Stimulated activated CD8-positive, alpha-beta memory T cell treated with anti-CD3 and anti-CD28 coated beads, Interleukin-7, amount 100 ng/mL, for 48 hours (primary cell): ENCODE measurements around the gene INPP5A.
A peak's percentile ranks its signal among the peaks of the same experiment; 100 is the strongest.

Experiments
- DNase-seq, 2 donors: peaks; one replicate each; pipeline ENCODE4 v3.0.0-alpha.2; 2020; ENCODE audit warnings: low read depth in 1 of 2; ENCODE audit errors: extremely low read depth in 1 of 2

The INPP5A gene

DNA sequence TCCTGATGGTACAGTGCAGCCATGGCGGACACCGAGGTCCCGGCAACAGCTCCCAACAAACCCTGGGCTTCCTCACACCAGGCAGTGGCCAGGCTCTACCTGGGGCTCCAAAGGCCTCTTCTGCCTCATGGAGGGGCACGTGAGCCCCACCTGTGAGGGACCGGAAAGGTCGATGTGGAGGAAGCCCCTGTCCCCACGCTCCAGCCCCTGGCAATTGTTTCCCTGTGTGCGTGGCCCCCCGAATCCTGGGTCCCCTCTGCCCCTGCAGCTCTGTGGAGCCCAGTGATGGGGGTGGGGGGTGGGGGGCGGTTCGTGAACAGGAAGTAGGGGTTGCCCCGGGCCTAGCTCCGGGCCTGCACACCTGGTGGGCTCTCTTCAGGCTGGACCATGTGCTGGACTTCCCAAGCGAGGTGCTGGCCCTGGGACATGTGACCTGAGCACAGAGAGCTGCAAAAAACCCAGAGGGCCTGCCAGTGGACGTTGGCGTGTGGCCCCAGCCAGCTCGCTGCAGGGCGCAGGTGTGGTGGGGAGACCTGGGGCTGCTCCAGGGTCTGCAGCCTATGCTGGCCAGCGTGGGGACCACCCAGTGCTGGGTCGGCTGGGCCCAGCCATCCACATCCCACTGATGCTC is 72.6 kb downstream of the INPP5A start:
- no peak for DNase-seq

DNA sequence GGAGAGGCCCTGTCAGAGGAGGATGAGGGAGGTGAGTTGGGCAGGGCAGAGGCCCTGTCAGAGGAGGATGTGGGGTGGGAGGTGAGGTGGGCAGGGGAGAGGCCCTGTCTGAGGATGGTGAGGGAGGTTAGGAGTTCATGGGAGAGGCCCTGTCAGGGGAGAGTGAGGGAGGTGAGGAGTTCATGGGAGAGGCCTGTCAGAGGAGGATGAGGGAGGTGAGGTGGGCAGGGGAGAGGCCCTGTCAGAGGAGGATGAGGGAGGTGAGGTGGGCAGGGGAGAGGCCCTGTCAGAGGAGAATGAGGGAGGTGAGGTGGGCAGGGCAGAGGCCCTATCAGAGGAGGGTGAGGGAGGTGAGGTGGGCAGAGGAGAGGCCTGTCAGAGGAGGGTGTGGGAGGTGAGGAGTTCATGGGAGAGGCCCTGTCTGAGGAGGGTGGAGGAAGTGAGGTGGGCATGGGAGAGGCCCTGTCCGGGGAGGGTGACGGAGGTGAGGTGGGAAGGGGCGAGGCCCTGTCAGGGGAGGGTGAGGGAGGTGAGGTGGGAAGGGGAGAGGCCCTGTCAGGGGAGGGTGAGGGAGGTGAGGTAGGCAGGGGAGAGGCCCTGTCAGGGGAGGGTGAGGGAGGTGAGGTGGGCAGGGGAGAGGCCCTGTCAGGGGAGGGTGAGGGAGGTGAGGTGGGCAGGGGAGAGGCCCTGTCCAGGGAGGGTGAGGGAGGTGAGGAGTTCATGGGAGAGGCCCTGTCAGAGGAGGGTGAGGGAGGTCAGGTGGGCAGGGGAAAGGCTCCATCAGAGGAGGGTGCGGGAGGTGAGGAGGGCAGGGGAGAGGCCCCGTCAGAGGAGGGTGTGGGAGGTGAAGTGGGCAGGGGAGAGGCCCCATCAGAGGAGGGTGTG is 73.7 kb downstream of the INPP5A start:
- DNase-seq, result no peak

DNA sequence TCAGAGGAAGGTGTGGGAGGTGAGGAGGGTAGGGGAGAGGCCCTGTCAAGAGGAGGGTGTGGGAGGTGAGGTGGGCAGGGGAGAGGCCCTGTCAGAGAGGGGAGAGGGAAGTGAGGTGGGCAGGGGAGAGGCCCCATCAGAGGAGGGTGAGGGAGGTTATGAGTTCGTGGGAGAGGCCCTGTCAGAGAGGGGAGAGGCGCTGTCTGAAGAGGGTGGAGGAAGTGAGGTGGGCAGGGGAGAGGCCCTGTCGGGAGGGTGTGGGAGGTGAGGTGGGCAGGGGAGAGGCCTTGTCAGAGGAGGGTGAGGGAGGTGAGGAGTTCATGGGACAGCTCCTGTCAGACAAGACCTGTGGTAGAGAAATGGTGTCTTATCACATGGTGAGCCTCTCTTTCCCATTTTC is 74.4 kb downstream of the INPP5A start:
- DNase-seq, result no peak

DNA sequence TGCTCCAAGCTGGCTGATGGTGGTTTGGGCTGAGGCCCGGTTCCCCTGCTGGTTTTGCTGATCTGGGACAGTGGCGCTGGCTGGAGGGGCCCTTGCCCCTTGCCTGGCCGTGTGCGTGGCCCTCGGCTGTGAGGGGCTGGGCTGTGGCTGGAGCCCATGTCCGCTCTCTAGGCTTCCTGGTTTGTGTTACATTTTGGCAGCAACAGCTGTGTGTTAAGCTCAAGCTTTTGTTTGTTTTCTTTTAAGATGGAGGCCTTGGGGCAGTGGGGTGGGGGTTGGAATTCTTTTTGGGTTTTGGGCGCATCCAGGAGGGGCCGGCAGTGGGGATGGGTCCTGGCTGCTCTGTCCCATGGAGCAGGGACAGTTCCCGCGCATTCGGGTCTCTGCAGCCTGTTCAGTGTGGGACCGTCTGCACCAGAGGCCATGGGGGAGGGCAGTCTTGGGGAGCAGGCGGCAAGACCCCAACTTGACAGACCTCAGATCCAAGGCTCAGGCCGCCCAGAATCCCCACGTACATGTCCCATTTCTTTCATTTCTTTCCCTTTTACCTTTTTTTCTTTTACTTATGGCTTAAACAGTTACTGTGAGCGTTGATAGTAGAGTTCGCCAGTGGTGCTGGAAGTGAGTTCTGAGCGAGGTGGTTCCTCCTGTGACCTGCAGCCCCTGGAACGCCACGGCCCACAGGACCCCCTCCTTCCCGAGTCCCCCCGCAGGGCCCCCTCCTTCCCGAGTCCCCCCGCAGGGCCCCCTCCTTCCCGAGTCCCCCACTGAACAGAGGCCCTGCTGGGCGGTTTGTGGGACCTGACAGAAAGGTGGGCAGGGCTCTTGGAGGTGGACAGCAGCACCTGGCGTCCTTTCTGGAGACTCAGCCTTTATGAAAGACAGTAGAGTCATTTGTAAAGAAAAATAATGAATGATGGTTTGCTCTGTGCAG is 75.3 kb downstream of the INPP5A start:
- no peak for DNase-seq

DNA sequence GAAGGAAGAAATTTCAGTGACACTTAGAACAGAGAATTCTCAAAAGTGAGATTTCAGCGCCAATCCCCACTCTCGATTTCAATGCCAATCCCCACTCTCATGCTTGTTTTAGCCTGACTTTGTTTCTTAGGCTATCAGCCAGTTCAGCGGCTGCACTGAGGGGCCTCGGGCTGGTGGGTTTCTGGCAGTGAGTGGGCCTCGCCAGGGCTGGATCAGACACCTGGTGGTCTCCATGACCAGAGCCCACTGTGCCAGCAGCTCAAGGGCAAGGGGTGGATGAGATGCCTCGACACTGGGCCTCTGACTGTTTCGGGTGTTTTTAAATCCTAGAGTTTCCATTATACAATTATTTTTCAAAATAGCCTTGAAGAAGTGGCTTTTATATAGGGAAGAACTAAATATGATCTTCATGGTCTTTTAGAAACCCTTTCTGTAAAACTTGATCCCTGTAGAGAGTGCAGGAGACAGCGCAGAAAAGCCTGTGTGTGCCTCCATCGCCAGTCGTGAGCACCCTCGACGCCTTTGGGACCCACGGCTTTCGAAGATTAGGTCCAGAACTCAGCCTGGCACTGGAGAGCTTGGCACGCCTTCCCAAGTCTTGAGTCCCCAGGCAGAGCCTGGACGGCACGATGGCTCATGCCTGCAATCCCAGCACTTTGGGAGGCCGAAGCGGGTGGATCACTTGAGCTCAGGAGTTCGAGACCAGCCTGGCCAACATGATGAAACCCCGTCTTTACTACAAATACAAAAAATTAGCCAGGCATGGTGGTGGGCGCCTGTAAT is 76.2 kb downstream of the INPP5A start:
- no peak for DNase-seq

DNA sequence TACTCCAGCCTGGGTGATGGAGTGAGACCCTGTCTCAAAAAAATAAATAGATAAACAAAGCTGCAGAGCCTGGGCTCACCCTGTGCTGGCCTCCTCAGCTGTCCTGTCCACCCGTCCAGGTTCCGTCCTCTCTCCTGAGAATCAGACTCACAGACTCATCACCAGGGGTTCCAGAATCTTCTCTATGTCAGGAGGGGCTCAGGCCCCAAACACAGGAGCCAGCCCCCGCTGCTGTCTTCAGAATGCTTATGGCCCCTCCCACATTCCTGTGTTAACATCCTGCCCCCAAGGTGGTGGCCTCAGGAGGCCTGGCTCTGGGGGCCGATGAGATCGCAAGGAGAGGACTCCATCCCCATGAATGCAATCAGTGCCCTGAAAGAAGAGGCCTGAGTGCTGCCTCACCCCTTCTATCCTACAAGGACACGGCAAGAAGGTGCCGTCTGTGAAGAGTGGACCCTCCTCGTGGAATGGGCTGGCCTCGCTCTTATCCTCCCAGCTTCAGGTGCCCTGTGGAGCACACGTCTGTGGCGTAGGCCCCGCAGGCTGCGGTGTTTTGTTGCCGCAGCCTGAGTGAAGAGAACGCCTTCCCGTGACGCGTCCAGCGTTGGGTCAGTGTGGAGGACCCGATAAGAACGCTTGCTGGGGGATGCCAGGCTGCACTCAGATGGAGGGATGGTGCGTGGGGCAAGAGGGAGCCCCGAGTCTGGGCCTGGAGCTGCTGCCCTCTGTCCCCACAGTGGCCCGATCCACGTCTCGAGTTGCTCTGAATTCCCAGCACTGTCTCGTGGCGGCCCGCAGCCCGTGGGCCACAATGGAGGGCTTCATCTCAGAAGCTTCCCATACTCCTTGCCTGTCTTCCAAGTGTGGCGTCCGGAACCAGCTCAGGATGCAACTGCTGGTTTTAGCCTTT is 77.1 kb downstream of the INPP5A start:
- DNase-seq, result no peak

DNA sequence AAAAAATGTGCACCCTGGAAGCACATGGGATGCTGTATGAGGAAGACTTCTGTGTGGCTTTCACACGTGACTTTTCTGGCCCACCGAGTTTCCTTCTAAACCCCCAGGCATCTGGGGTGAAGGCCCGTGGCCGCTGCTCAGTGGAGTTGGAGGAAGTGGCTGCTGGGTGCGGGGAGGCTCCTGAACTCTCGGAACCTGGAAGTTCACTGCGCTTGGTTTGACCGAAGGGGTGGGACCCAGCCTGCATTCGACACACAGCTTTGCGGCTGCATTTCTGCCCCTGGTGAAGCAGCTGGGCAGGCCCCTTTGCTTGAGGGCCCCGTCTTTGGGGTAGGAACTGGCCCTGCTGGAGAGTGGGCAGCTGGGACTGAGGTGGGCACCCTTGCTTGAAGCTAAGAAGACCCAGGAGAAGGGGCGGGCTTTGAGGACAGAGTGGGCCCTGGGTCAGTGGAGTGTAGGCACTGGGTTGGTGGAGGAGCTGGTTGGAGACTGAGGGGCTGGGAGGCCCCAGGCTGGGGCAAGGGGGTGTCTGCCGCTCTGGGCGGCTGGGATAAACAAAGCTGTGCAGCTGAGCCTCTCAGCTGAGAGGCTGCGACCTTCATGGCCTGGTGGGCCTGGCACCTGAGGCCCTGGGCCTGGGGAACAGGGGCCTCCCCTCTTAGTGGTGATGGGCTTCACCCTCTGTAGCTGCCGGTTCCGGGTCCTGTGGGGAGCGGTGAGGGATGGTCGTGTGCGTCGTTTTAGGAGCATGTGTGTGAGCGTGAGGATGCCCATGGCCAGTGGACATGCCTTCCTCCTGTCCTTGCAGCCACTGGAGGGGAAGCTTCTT is 78.0 kb downstream of the INPP5A start:
- DNase-seq, result no peak

DNA sequence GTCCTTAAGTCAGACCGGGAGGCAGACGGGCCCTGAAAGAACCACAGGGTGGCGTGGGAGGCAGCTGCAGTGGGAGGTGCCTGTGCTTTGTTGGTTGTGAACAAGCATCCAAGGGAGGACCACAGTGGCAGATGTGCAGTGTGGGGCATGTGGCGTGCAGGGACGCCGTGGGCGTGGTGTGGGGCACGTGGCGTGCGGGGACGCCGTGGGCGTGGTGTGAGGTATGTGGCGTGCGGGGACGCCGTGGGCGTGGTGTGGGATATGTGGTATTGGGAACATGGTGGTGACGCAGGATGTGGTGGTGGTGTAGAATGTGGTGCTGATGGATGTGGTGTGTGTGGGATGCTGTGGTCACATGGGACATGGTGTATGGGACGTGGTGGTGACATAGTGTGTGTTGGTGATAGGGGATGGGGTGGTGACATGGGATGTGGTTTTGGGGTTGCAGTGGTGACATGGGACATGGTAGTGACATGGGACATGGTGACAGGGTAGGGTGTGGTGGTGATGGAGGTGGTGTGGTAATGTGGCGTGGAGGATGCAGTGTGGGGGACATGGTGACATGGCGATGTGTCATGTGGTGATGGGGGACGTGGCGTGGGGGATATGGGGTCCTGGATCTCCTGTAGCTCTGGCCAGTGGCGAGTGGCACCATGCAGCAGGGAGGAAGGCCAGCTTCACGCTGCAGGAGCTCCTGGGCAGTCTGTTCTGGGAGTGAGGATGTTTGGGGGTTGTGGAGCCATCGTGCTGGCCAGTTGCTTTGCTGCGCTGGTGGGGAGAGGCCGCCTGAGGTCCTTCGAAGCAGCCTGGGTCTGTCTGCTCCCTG is 78.8 kb downstream of the INPP5A start:
- DNase-seq, result peak; percentile 57 to 73

DNA sequence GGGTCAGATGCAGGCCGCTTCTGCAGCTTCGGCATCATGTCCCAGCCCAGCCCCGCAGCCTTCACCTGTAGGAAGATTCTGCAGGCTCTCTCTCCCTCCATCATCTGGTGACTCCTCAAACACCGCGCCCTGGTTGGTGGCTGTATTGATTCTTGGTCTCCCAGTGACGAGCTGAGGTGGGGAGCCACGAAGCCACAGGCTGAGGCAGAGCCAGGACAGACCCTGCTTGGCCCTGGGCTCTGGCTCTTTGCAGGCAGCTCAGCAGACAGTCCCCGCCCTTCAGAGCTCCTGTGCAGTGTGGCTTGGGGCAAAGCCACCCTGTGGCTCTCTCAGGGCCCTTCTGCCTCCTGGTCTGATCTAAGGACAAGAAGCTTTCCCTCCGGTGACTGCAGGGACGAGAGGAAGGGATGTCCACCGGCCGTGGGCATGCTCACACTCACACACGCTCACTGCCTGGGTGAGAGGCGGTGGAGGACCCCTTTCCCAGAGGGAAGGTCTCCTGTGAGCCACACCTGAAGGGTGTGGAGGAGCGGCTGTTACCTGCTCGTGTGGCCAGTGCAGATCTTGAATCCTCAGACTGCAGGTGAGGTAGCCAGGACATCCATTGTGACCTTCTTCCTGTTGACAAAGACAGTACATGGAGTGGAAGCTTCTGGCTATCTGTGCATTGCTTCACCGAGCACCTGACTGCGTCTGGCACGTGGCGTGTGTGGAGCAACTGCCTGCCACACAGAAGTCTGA is 79.6 kb downstream of the INPP5A start:
- no peak for DNase-seq

DNA sequence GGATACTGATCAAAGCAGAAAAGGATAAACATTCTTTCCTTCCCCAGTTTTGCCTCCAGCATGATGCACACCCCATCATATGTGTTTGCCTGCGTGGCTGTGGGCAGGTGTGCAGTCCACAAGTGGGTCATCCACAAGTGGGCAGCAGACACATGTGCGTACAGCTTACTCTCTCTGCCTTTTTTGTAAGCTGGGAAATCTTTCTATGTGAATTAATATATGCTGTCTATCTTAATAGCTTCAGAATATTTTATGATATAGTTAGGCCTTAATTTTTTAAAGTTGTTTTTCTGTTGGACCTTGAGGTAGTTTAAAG is 80.1 kb downstream of the INPP5A start:
- no peak for DNase-seq

DNA sequence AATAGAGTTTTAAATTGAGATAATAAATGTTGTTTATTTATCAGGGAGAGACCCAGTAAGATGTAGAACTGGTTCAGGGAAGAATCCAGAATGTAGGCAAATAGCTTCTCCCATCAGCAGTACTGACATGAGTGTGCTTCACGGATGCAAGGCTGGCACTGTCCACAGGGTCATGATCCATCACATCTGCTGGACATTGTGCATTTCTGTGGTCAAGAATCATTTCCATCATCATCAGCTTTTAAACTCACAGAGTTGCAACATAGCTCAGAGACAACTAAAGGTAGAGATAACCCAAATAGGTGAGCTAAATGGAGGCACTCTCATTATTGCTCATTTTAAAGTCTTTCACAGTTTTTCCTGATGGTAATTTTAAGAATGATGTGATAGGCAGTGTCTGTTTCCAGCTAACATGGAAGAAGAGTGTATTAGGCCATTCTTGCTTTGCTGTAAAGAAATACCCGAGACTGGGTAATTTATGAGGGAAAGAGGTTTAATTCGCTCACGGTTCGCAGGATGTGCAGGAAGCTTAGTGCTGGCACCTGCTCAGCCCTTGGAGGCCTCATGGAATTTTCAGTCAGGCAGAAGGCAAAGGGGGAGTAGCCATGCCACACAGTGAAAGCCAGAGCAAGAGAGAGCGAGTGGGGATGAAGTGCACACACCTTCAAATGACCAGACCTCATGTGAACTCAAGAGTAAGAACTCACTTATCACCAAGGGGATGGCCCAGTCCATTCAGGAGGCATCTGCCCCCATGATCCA is 80.8 kb downstream of the INPP5A start:
- no peak for DNase-seq

DNA sequence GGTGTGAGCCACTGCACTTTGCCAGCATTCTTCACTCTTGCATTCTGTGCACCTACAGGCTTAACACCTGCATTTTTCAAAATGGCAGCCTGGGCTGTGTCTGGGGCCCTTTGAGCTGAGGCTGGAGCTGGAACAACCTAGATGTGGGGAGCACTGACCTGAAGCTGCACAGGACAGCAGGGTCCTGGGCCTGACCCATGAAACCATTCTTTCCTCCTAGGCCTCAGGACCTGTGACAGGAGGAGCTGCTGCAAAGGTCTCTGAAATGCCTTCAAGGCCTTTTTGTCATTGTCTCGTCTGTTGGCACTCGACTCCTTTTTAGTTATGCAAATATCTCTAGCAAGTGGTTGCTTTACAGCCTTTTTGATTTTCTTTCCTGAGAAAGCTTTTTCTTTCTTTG is 82.3 kb downstream of the INPP5A start:
- DNase-seq, result no peak

DNA sequence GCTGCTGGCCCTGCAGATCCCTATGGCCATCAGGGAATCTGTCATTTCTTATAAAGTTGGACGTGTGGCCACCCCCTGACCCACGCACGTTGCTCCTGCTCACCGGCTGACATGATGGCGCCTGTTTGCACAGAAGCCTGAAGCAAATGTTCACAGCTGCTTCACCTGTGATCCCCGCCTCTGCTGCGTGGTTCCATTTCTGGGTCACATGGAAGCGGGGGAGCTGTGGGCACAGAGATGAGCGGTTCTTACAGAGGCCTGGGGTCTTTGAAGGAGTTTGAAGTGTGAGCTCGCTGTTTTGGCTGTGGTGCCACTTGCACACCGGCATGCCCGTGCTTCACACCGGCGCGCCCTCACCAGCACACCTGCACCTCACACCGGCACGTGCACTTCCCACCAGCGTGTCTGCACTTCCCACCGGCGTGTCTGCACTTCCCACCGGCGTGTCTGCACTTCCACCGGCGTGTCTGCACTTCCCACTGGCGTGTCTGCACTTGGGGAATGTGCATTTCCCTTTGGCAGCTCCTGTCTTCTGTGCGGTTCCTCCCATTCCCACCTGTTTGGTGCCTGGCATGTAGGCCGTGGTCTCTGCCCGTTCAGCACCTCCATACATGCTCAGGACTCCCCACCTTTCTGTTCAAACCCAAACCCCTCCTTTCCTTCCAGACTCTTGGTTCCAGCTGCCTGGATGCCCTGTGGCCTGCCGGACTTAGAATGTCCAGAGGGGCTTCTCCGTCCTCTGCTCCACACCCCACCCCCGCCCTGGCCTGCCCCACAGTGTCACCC is 86.7 kb downstream of the INPP5A start:
- no peak for DNase-seq

DNA sequence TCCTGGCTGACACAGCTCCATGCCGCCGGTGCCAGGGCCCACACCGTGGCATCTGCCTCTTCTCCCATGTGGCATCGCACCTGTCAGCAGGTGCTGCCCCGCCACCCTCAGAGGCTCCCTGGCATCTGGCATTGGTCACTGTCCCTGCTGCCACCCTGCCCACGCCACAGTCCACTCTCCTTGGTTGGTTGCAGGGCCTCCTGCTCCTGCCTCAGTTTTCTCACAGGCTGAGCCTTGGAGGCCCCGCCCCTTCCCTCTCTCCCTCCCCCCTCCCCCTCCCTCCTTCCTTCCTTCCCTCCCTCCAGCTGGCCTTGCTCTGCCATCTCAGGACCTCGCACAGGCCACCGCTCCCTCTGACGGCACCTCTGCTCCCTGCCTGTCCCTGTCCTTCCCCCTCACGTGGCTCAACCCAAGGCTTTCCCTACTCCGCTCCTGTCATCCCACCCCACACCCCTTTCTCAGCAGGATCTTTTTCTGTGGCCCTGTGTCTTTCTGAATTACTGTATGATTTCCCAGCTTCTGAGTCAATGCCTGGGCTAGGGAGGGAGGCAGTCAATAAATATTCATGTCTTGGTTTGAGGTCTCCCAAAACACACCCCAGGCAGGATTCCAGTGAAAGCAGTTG is 87.4 kb downstream of the INPP5A start:
- DNase-seq, result no peak

DNA sequence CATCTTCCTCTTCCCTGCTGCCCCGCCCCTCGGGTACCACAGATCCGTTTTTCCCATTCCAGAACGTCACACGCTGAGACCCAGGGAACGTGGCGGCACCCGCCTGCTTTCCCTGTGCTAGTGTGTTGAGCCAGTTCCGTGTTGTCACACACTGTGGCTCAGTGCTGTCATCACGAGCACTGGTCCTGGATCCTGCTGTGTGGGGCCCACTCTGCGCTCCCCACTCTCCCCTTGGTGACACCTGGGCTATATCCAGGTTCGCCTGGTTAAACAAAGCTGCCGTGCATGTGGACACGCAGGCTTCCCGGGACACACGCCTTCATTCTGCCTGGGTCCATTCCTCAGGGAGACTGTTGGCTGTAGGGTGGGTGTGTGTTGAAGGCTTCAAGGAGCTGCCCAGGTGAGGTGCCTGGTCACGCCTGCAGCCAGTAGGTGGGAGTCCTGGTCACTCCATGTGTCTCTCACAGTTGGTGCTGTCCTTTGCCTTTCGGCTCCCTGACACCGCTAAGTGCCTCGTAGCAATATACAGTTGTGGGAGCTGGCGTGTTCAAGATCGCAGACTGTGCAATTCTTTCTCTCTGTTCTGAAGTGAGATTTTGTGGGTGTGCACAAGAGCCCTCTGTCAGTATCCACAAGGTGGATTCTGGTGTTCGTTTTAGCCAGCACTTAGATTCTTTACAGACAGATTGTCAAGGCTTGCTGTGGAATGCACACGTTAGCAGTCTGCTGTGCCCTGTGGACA is 88.6 kb downstream of the INPP5A start:
- no peak for DNase-seq
